NCI-H1092 (cell line): ENCODE data around the gene LY6G5C.

Source experiments
- DNase-seq: peaks from one replicate; lab custom pipeline; 2025; lab: John Stamatoyannopoulos, UW

The LY6G5C gene

GRCh38 chr6:31639449-31639861 is 41.4 kb downstream of the LY6G5C start:
- no peak for DNase-seq

DNA sequence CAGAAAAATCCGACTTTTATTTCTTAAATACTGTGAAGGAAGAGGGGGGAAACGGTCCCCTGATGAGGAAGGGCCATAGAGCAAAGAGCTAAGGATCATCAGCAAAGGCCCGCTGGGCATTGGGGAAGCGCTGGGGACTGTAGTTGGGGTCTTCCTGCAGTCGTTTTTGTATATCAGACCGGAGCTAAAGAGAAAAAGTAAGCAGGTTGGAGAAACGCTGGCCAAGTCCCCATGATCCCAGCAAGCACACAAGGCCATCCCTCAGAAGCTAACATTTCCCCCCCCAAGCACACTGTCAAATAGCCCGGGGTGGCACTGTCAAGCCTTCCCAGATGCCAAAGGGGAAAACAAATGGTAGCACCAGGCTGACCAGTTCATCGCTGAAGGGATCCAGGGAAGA is 41.8 kb downstream of the LY6G5C start:
- no peak for DNase-seq

DNA sequence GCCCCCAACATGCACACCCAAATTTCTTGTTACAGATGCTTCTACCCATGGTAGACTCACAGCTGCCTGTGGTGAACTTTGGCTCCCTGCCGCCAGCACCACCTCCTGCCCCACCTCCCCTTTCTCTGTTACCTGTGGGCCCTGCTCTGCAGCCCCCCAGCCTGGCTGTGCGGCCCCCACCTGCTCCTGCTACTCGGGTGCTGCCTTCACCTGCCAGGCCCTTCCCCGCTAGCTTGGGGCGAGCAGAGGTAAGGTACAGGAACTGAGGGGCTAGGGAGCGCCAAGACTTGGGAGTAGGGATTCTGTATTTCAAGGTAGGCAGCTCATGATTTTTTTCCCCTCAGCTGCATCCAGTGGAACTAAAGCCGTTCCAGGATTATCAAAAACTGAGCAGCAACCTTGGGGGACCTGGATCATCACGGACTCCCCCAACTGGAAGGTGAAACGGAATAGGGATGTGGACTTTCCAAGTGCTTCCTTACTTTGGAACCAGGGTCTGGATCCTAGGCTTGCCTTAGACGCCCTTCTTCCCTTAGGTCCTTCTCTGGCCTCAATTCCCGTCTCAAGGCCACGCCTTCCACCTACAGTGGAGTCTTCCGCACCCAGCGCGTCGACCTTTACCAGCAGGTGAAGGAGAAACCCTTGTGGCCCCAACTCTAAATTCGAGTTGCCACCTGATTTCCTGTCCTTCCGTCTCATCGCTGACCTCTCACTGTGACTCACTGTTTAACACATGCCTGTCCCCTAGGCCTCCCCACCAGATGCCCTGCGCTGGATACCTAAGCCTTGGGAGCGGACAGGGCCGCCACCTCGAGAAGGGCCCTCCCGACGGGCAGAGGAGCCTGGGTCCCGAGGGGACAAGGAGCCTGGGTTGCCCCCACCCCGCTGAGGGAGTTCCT is 43.9 kb downstream of the LY6G5C start:
- DNase-seq: no peak

DNA sequence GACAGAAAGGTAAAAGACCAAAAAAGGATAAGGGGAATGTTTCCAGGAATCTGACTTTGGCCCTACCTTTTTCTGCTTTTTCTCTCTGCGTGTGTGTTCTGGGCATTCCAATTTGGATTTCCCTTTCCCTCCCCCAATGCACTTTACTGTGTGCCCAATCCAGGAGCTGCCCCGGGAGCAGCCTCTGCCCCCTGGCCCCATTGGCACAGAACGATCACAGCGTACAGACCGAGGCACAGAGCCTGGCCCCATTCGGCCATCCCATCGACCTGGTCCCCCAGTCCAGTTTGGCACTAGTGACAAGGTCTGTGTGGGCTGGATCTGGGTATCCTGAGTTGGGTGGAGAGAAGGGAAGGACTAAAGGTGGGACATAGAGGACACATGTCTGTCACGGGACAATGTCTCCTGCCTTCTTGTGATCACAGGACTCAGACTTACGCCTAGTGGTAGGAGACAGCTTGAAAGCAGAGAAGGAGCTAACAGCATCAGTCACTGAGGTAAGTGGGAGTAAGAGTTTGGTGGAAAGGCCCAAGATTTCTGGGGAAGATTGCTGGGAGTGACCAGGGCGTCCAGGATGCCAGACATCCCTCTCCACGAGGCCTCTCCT is 45.8 kb downstream of the LY6G5C start:
- DNase-seq: no peak

GRCh38 chr6:31634131-31634530 is 46.7 kb downstream of the LY6G5C start:
- DNase-seq: no peak

GRCh38 chr6:31633447-31633846 is 47.4 kb downstream of the LY6G5C start:
- DNase-seq: no peak

- DNase-seq: no peak
These were observed 48.5 kb downstream of the LY6G5C start for GRCh38 chr6:31632279-31632946.

DNA sequence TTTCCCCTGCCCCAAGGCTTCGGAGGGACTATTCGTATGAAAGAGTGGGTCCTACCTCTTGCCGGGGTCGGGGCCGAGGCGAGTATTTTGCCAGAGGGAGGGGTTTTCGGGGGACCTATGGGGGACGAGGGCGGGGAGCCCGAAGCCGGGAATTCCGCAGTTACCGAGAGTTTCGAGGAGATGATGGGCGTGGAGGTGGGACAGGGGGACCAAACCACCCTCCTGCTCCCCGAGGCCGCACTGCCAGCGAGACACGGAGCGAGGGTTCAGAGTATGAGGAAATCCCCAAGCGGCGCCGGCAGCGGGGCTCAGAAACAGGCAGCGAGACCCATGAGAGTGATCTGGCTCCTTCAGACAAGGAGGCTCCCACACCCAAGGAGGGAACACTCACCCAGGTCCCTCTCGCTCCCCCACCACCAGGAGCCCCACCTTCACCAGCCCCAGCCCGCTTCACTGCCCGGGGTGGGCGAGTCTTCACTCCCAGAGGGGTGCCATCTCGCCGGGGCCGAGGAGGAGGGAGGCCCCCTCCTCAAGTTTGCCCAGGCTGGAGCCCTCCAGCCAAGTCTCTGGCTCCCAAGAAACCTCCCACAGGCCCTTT is 49.1 kb downstream of the LY6G5C start:
- DNase-seq: no peak

DNA sequence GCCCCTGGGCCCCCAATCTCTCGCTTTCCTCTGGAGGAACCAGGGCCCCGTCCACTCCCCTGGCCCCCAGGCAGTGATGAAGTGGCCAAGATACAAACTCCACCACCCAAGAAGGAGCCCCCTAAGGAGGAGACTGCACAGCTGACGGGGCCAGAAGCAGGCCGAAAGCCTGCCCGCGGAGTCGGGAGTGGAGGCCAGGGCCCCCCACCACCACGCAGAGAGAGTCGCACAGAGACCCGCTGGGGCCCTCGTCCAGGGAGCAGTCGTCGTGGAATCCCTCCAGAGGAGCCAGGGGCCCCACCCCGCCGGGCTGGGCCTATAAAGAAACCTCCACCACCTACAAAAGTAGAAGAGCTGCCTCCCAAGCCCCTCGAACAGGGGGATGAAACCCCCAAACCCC is 49.7 kb downstream of the LY6G5C start:
- DNase-seq: no peak

DNA sequence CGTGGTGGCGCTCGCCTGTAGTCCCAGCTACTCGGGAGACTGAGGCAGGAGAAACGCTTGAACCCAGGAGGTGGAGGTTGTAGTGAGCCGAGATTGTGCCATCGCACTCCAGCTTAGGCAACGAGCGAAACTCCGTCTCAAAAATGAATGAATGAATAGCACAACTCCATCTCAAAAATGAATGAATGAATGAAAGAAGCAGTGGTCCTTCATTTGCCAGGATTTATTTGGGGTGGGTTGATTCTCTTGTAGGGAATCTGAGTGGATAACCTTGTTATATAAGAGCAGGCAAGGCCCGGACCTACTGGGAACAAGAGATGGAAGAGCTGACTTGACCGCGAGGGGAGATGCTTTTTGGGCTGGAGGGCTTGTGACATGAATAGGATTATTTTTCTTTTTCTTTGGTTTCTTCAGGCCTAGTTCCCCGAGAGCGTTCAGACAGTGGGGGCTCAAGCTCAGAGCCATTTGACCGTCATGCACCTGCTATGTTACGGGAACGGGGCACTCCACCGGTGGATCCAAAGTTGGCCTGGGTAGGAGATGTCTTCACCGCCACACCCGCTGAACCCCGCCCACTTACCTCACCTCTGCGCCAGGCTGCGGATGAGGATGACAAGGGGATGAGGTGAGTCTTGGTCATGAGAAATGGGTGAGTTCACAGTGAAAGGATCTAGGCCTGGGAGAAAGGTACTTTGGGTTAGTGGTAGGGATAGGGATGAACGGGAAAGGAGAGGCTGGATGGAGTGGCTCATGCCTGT is 50.5 kb downstream of the LY6G5C start:
- DNase-seq: no peak

- DNase-seq: no peak
These were observed 51.9 kb downstream of the LY6G5C start for GRCh38 chr6:31629014-31629413.

DNA sequence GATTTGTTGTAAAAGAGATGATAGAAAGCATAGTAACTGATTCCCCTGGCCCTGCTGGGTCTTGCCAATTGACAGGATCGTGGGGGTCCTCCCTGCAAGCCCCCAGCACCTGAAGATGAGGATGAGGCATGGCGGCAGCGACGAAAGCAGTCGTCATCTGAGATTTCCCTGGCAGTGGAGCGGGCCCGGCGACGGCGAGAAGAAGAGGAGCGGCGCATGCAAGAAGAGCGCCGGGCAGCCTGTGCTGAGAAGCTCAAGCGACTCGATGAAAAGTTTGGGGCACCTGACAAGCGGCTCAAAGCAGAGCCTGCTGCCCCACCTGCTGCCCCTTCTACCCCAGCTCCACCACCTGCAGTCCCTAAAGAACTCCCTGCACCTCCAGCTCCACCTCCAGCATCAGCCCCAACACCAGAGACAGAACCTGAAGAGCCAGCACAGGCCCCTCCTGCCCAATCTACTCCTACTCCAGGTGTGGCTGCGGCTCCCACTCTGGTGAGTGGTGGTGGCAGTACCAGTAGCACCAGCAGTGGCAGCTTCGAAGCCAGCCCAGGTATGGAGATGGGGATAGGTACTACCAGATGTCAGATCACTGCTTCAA is 53.1 kb downstream of the LY6G5C start:
- DNase-seq: no peak

DNA sequence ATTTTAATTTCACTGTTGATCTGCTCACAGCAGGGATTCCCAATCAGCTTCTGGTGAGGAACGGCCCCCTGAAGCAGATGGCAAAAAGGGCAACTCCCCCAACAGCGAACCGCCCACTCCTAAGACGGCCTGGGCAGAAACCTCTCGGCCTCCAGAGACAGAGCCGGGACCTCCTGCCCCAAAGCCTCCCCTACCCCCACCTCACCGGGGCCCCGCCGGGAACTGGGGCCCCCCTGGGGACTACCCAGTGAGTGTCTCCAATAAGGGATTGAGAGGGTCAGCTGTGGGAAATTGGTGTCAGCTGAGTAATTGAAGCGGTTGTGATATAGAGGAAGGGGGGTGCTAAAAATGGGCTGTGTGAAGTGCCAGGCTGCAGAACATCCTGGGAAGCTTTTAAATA is 53.9 kb downstream of the LY6G5C start:
- no peak for DNase-seq
